Endothelial cell of umbilical vein (primary cell): Measurements from ENCODE around the gene C1orf115. TPM values are rescaled to one million over a fixed set of nuclear protein-coding genes. Genes with fewer than 3 reads are reported as not detected.

Source experiments
- BruUV-seq: library from RNA; stranded (reverse); fragments of 400-500 nt; replicated peaks from 2 replicates; lab custom pipeline; 2021; lab: Mats Ljungman, UMichigan
- CTCF ChIA-PET: fragments of 300-600, 350-600 bp; sonication (Branson Sonifier 250); formaldehyde crosslinking; loops from one replicate; lab custom pipeline; 2021; ENCODE audit warnings: antibody characterized with exemption, inconsistent platforms; lab: Charles Lee
- POLR2A ChIA-PET: fragments of 300-600, 350-600 bp; sonication (Branson Sonifier 250); formaldehyde crosslinking; loops from one replicate; lab custom pipeline; 2021; ENCODE audit warnings: antibody characterized with exemption, inconsistent platforms; lab: Charles Lee
- DNase-seq: peaks from one replicate; pipeline ENCODE4 v3.0.0-alpha.2; 2011; ENCODE audit warnings: low read depth, low spot score
- FAIRE-seq: peaks from 2 replicates; lab custom pipeline; 2011; peaks lifted over from hg19 to GRCh38; lab: Jason Lieb, UNC
- H2AFZ ChIP-seq: 2 replicates; pipeline ENCODE4 v1.6.0; 2012; ENCODE audit warnings: low read depth, low read length, control low read depth, inconsistent platforms
- H3K27ac ChIP-seq: 2 replicates; pipeline ENCODE4 v1.5.1; 2011; ENCODE audit warnings: low read depth, mild to moderate bottlenecking, control low read depth, low read length, moderate library complexity; ENCODE audit not compliant: insufficient read depth
- H3K27me3 ChIP-seq, 2 experiments: 2 replicates each; pipeline versions ENCODE4 v1.6.0 to v1.6.1; 2011; ENCODE audit warnings: low read length in 2 of 2, mixed read lengths in 1 of 2; ENCODE audit not compliant: control insufficient read depth in 2 of 2, insufficient read depth in 2 of 2
- H3K36me3 ChIP-seq, 2 experiments: 2 replicates in 1 of 2; 3 replicates in 1 of 2; pipeline ENCODE4 v1.5.1; 2011; ENCODE audit warnings: low read length in 2 of 2, mild to moderate bottlenecking in 1 of 2, moderate library complexity in 1 of 2; ENCODE audit not compliant: control insufficient read depth in 2 of 2, insufficient read depth in 2 of 2; ENCODE audit errors: extremely low read depth in 1 of 2
- H3K4me1 ChIP-seq: 3 replicates; pipeline ENCODE4 v1.5.1; 2011; ENCODE audit warnings: mild to moderate bottlenecking, low read length; ENCODE audit not compliant: control insufficient read depth, insufficient read depth; ENCODE audit errors: extremely low read depth
- H3K4me2 ChIP-seq: 2 replicates; pipeline ENCODE4 v1.6.1; 2011; ENCODE audit warnings: low read length, control low read depth, mixed read lengths; ENCODE audit not compliant: insufficient read depth
- H3K4me3 ChIP-seq, 3 experiments: fragments of 200-600 bp in 1 of 3; sonication (generic), shearing (Covaris generic) in 1 of 3; replicated peaks in 1 of 3; 2 replicates each; pipeline ENCODE4 v1.5.1; 2011 to 2016; ENCODE audit warnings: control low read depth in 3 of 3, low read length in 3 of 3, mild to moderate bottlenecking in 2 of 3, inconsistent platforms in 1 of 3, low read depth in 1 of 3, moderate library complexity in 1 of 3; ENCODE audit not compliant: insufficient read depth in 1 of 3
- H3K79me2 ChIP-seq: 2 replicates; pipeline ENCODE4 v1.6.0; 2012; ENCODE audit warnings: low read length, inconsistent platforms; ENCODE audit not compliant: control insufficient read depth, insufficient read depth
- H3K9ac ChIP-seq: replicated peaks from 2 replicates; pipeline ENCODE3; 2011; ENCODE audit warnings: low read length, control low read depth; ENCODE audit not compliant: insufficient read depth; ENCODE audit errors: extremely low read depth
- H3K9me1 ChIP-seq: replicated peaks from 3 replicates; pipeline ENCODE4 v1.6.0; 2011; ENCODE audit warnings: mild to moderate bottlenecking, low read length; ENCODE audit not compliant: control insufficient read depth, insufficient read depth; ENCODE audit errors: extremely low read depth
- H3K9me3 ChIP-seq: replicated peaks from 2 replicates; pipeline ENCODE4 v1.5.1; 2012; ENCODE audit warnings: low read length, inconsistent platforms; ENCODE audit not compliant: control insufficient read depth, insufficient read depth
- H4K20me1 ChIP-seq: replicated peaks from 2 replicates; pipeline ENCODE3; 2011; ENCODE audit warnings: mild to moderate bottlenecking, low read length; ENCODE audit not compliant: control insufficient read depth, insufficient read depth; ENCODE audit errors: extremely low read depth
- EZH2 ChIP-seq: IDR thresholded peaks from 2 replicates; pipeline ENCODE4 v1.6.1; 2012; ENCODE audit warnings: borderline replicate concordance, low read depth, mild to moderate bottlenecking, moderate library complexity, low read length, inconsistent platforms; ENCODE audit not compliant: severe bottlenecking
- GATA2 ChIP-seq: IDR thresholded peaks from 2 replicates; pipeline ENCODE4 v1.7.0; 2011; ENCODE audit warnings: low read depth, mild to moderate bottlenecking, moderate library complexity, mixed read lengths, low read length; ENCODE audit not compliant: insufficient read length, insufficient read depth
- JUN ChIP-seq: IDR thresholded peaks from 2 replicates; pipeline ENCODE4 v1.6.1; 2011; ENCODE audit warnings: borderline replicate concordance, low read depth; ENCODE audit not compliant: insufficient read length, insufficient read depth
- MYC ChIP-seq: IDR thresholded peaks from one replicate; pipeline ENCODE4 v1.6.1; 2011; ENCODE audit warnings: mild to moderate bottlenecking, low read depth, low read length
- POLR2AphosphoS5 ChIP-seq: IDR thresholded peaks from 2 replicates; pipeline ENCODE4 v1.6.1; 2012; ENCODE audit warnings: low read depth, mild to moderate bottlenecking, control low read depth, low read length, moderate library complexity; ENCODE audit not compliant: insufficient read depth
- dilution Hi-C: fragments of 300-500 bp; cut with MboI; formaldehyde crosslinking; loops from one replicate; pipeline ENCODE4 v1.15.0; 2019; ENCODE audit warnings: low sequenced_read_pairs; ENCODE audit not compliant: extremely low pct_ligation_motif_present
- intact Hi-C: fragments of 100-400 bp; cut with micrococcal nuclease; formaldehyde crosslinking; loops from one replicate; pipeline ENCODE4 v1.10.0; 2022
- polyA plus RNA-seq, 4 experiments: library from polyadenylated mRNA; depleted of rRNA in 3 of 4; stranded (reverse) in 3 of 4; unstranded in 1 of 4; fragments of >200 nt; gene quantifications; 2 replicates each; pipeline versions ENCODE4 v1.2.1 to v1.2.3, GENCODE V29; 2011 to 2012; ENCODE audit warnings: missing spikeins in 1 of 4
- total RNA-seq: library from RNA; stranded (reverse); gene quantifications from 2 replicates; pipeline ENCODE4 v1.2.3, GENCODE V29; 2021
- TF ChIP-seq, protein P1 (sequence below), 2 donors: IDR thresholded peaks; 1 replicate in 1 of 2; 2 replicates in 1 of 2; pipeline ENCODE4 v1.5.1; 2011; ENCODE audit warnings: low read length in 2 of 2, mild to moderate bottlenecking in 2 of 2, moderate library complexity in 2 of 2, control low read depth in 1 of 2, inconsistent platforms in 1 of 2, low read depth in 1 of 2; ENCODE audit not compliant: insufficient read depth in 1 of 2; ENCODE audit errors: extremely low read depth in 1 of 2

The C1orf115 gene
- total and polyA plus RNA-seq, 2 donors (not counting 3 experiments of a cell fraction or from before 2014, with no cell fraction given), result 11.1 to 16.4 TPM

DNA sequence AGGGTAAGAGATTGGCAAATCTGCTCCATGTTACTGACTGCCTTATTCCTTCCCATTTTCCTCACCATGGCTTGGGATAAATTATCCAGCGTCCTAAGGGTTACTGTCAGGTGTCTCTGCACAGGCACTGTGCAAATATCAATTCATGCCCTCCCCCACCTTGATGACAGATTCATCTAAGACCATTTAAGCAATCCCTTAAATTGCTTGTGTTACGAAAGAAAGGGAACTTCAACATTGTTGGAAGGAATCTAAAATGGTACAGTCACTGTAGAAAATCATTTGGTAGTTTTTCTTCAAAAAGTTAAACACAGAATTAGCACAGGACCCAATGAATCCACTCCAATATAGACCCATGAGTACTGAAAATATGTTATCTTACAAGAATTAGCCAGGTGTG, 40.3 kb downstream of the C1orf115 start:
- Histone ChIP-seq H3K27ac (no peak overlapping the region), H2AFZ (no peak overlapping the region), H3K4me3 (no peak overlapping the region), H3K36me3 (no peaks in the 10 kb centered on the region), H3K9me3 (no peaks in the 10 kb centered on the region), H3K4me2 (no peak overlapping the region), H3K4me1 (peaks cover 32% of the 10 kb centered on the region), H3K27me3 (no peaks in the 10 kb centered on the region), H3K9ac (no peak overlapping the region), H3K79me2 (no peaks in the 10 kb centered on the region), H3K9me1 (no peaks in the 10 kb centered on the region), H4K20me1 (no peaks in the 10 kb centered on the region)
- POLR2A ChIA-PET, result no interaction called here
- intact Hi-C loops (loop anchor here (5.0 kb wide), 2 partner anchors 738 to 1097 kb away; no protein-coding TSS in a partner anchor), dilution Hi-C loops (no loop called here)
- TF ChIP-seq GATA2, result no peak
- TF ChIP-seq MYC, result no peak
- no peak for TF ChIP-seq POLR2AphosphoS5
- no peak for TF ChIP-seq EZH2
- TF ChIP-seq JUN, result no peak
- TF ChIP-seq, protein P1, sequence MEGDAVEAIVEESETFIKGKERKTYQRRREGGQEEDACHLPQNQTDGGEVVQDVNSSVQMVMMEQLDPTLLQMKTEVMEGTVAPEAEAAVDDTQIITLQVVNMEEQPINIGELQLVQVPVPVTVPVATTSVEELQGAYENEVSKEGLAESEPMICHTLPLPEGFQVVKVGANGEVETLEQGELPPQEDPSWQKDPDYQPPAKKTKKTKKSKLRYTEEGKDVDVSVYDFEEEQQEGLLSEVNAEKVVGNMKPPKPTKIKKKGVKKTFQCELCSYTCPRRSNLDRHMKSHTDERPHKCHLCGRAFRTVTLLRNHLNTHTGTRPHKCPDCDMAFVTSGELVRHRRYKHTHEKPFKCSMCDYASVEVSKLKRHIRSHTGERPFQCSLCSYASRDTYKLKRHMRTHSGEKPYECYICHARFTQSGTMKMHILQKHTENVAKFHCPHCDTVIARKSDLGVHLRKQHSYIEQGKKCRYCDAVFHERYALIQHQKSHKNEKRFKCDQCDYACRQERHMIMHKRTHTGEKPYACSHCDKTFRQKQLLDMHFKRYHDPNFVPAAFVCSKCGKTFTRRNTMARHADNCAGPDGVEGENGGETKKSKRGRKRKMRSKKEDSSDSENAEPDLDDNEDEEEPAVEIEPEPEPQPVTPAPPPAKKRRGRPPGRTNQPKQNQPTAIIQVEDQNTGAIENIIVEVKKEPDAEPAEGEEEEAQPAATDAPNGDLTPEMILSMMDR (IDR thresholded peaks at IDR 0.05; ENCODE audit: extremely low read depth in 1 of 2, insufficient read depth in 1 of 2, low read depth in 1 of 2, low read length in 2 of 2), result no peak
- DNase-seq (no peak), FAIRE-seq (no peak)
- BruUV-seq, result no TSS peak
- CTCF ChIA-PET, result no interaction called here
